ENCODE measurements around the gene HIVEP3.

The HIVEP3 gene

GRCh38 chr1:41486371-41487125, 432.2 kb downstream of the HIVEP3 start:
- H3K36me3 ChIP-seq (replicated peaks; ENCODE audit: insufficient read depth, low read length), result no peaks in the 10 kb centered on the region
- H3K4me2 ChIP-seq (ENCODE audit: low read depth, low read length), result no peak overlapping the region
- no peaks in the 10 kb centered on the region for H3F3A ChIP-seq (ENCODE audit: insufficient read depth, low read length)
- peaks cover 15% of the 10 kb centered on the region for H3K4me1 ChIP-seq (ENCODE audit: low read length)
- H3K9me2 ChIP-seq (replicated peaks; ENCODE audit: insufficient read depth, low read length), result no peaks in the 10 kb centered on the region
- H3K27ac ChIP-seq (ENCODE audit: low read length), result no peak overlapping the region
- H3K4me3 ChIP-seq (ENCODE audit: low read length), result no peak overlapping the region
- no peak overlapping the region for H3K9ac ChIP-seq (ENCODE audit: low read length)
- DNase-seq, result no peak
- H2AFZ ChIP-seq (ENCODE audit: low read length), result no peak overlapping the region
- no peaks in the 10 kb centered on the region; the same call in 1 of the 2 replicates for H3K27me3 ChIP-seq (replicated peaks; ENCODE audit: insufficient read depth, low read length)
- TF ChIP-seq EZH2phosphoT487 (IDR thresholded peaks at IDR 0.05; ENCODE audit: low read length), result no peak
- no peak for TF ChIP-seq EZH2 (optimal IDR thresholded peaks at IDR 0.05; ENCODE audit: low read depth, low read length)
- TF ChIP-seq CTCF (IDR thresholded peaks at IDR 0.05; ENCODE audit: low read length), result no peak
- H3K79me2 ChIP-seq (ENCODE audit: low read length), result no peaks in the 10 kb centered on the region
- H4K20me1 ChIP-seq (ENCODE audit: insufficient read depth, low read length), result no peaks in the 10 kb centered on the region
- H3K9me3 ChIP-seq (replicated peaks; ENCODE audit: insufficient read depth, low read length), result no peaks in the 10 kb centered on the region

DNA sequence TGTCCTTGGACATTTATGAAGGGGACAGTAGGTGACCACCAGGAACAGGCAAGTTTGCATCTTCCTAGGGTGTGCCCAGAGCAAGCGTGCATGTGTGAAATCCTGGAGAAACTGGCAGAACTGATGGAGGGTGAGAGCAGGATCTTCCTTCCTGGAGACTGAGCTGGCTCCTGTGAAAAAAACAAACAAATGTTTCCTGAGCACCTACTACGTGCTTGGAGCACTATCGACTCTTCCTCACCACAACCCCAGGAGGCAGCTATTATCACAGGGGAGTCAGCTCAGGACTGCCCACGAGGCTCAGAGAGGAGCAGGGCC, 432.7 kb downstream of the HIVEP3 start:
- Histone ChIP-seq H2AFZ (ENCODE audit: low read length) (no peak overlapping the region), H3F3A (ENCODE audit: insufficient read depth, low read length) (no peaks in the 10 kb centered on the region), H3K27me3 (replicated peaks; ENCODE audit: insufficient read depth, low read length) (no peaks in the 10 kb centered on the region; the same call in 1 of the 2 replicates), H3K4me2 (ENCODE audit: low read depth, low read length) (no peak overlapping the region), H3K36me3 (replicated peaks; ENCODE audit: insufficient read depth, low read length) (no peaks in the 10 kb centered on the region), H3K79me2 (ENCODE audit: low read length) (no peaks in the 10 kb centered on the region), H3K9ac (ENCODE audit: low read length) (no peak overlapping the region), H3K4me1 (ENCODE audit: low read length) (peaks cover 15% of the 10 kb centered on the region), H3K4me3 (ENCODE audit: low read length) (no peak overlapping the region), H3K9me2 (replicated peaks; ENCODE audit: insufficient read depth, low read length) (no peaks in the 10 kb centered on the region), H3K27ac (ENCODE audit: low read length) (no peak overlapping the region), H4K20me1 (ENCODE audit: insufficient read depth, low read length) (no peaks in the 10 kb centered on the region), H3K9me3 (replicated peaks; ENCODE audit: insufficient read depth, low read length) (no peaks in the 10 kb centered on the region)
- TF ChIP-seq EZH2phosphoT487 (IDR thresholded peaks at IDR 0.05; ENCODE audit: low read length), result no peak
- no peak for TF ChIP-seq CTCF (IDR thresholded peaks at IDR 0.05; ENCODE audit: low read length)
- TF ChIP-seq EZH2 (optimal IDR thresholded peaks at IDR 0.05; ENCODE audit: low read depth, low read length), result no peak
- DNase-seq, result no peak

DNA sequence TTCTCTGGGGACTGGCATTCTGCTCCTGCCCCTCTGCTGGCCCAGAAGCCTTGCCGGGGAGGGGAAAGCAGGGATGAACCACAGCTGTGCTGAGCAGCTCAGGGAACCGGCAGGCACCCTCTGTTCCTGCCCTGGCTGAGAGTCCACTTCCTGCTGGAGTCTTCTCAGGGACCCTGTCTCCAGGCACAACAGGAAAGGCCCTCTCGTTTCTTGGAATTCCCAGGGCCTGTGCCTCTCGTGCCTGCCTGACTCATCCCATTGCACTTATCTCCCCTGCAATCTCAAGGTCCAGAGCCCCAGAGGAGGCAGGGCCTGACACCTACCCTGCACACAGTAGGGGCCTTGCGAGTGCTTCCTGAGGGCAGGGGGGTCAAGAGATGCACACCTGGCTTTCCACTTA, 433.1 kb downstream of the HIVEP3 start:
- H3K9ac ChIP-seq (ENCODE audit: low read length), result no peak overlapping the region
- no peak overlapping the region for H2AFZ ChIP-seq (ENCODE audit: low read length)
- no peak for TF ChIP-seq EZH2phosphoT487 (IDR thresholded peaks at IDR 0.05; ENCODE audit: low read length)
- no peak for TF ChIP-seq CTCF (IDR thresholded peaks at IDR 0.05; ENCODE audit: low read length)
- TF ChIP-seq EZH2 (optimal IDR thresholded peaks at IDR 0.05; ENCODE audit: low read depth, low read length), result no peak
- H3K9me3 ChIP-seq (replicated peaks; ENCODE audit: insufficient read depth, low read length), result no peaks in the 10 kb centered on the region
- no peaks in the 10 kb centered on the region; the same call in 1 of the 2 replicates for H3K27me3 ChIP-seq (replicated peaks; ENCODE audit: insufficient read depth, low read length)
- H3K27ac ChIP-seq (ENCODE audit: low read length), result no peak overlapping the region
- H3K36me3 ChIP-seq (replicated peaks; ENCODE audit: insufficient read depth, low read length), result no peaks in the 10 kb centered on the region
- no peak overlapping the region for H3K4me2 ChIP-seq (ENCODE audit: low read depth, low read length)
- DNase-seq, result no peak
- H3K4me1 ChIP-seq (ENCODE audit: low read length), result peaks cover 15% of the 10 kb centered on the region
- H3K9me2 ChIP-seq (replicated peaks; ENCODE audit: insufficient read depth, low read length), result no peaks in the 10 kb centered on the region
- H3K79me2 ChIP-seq (ENCODE audit: low read length), result no peaks in the 10 kb centered on the region
- H4K20me1 ChIP-seq (ENCODE audit: insufficient read depth, low read length), result no peaks in the 10 kb centered on the region
- H3K4me3 ChIP-seq (ENCODE audit: low read length), result no peak overlapping the region
- no peaks in the 10 kb centered on the region for H3F3A ChIP-seq (ENCODE audit: insufficient read depth, low read length)
